ENCODE data around the gene TSPAN14. TPM values are rescaled to one million over a fixed set of nuclear protein-coding genes. Genes with fewer than 3 reads are reported as not detected.

Gene TSPAN14
- total and polyA plus RNA-seq, 4 donors = 19.9 to 36.8 (median 27.3) TPM

DNA sequence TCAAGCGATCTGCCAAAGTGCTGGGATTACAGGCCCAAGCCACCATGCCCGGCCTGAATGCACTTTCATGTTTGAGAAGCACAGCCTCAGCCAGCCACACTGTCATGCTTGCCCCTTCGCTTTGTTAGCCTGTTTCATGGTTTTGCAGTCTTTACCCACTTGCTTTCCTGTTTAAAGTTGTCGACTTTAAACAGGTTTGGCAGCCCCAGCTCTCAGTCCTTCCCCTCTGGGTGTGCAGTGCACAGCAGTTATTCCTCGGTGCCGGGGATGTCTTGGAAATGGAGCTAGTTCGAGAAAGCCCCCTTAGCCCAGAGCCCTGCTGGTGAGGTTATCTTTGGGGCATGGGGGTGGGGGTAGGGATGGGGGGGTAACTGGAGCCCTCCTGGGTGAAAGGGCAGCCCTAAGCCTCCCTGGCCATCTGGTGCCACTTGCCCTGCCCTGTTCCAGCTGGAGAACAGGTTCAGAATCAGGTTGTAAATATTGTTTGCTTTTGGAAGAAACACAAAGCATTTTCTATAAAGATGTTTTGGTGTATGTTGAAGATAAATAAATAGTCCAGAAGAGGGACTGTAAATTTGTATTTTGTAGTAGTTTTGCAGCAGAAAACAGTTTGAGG, 14.8 kb downstream of the TSPAN14 start:
- TF ChIP-seq, protein P1, sequence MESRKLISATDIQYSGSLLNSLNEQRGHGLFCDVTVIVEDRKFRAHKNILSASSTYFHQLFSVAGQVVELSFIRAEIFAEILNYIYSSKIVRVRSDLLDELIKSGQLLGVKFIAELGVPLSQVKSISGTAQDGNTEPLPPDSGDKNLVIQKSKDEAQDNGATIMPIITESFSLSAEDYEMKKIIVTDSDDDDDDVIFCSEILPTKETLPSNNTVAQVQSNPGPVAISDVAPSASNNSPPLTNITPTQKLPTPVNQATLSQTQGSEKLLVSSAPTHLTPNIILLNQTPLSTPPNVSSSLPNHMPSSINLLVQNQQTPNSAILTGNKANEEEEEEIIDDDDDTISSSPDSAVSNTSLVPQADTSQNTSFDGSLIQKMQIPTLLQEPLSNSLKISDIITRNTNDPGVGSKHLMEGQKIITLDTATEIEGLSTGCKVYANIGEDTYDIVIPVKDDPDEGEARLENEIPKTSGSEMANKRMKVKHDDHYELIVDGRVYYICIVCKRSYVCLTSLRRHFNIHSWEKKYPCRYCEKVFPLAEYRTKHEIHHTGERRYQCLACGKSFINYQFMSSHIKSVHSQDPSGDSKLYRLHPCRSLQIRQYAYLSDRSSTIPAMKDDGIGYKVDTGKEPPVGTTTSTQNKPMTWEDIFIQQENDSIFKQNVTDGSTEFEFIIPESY (IDR thresholded peaks at IDR 0.05) = no peak
- TF ChIP-seq SP1 (IDR thresholded peaks at IDR 0.05) (no peak), RXRA (IDR thresholded peaks at IDR 0.05) (no peak), JUND (IDR thresholded peaks at IDR 0.05) (no peak), HNF4A (conservative IDR thresholded peaks at IDR 0.05) (no peak), NR2F2 (IDR thresholded peaks at IDR 0.05) (no peak), GABPA (IDR thresholded peaks at IDR 0.05 in 1 of 2, conservative IDR thresholded peaks at IDR 0.05 in 1 of 2) (no peak), HNF4G (IDR thresholded peaks at IDR 0.05) (no peak), TAF1 (conservative IDR thresholded peaks at IDR 0.05) (no peak), FOXA1 (IDR thresholded peaks at IDR 0.05) (no peak)
- TF ChIP-seq, protein P2, sequence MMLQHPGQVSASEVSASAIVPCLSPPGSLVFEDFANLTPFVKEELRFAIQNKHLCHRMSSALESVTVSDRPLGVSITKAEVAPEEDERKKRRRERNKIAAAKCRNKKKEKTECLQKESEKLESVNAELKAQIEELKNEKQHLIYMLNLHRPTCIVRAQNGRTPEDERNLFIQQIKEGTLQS (IDR thresholded peaks at IDR 0.05) = no peak
- peak overlapping the region in 1 of 2 donors; percentile 35 for H3K27ac ChIP-seq (ENCODE audit: low read depth in 1 of 2, low read length in 2 of 2)
- no peaks in the 10 kb centered on the region for H3K27me3 ChIP-seq (ENCODE audit: control insufficient read depth in 4 of 4, insufficient read depth in 4 of 4, low read length in 3 of 4)
- no peak for DNase-seq (ENCODE audit: low spot score)
- no peak overlapping the region for H3K4me3 ChIP-seq (ENCODE audit: low read depth in 1 of 3, low read length in 3 of 3)
- H3K9ac ChIP-seq (ENCODE audit: low read depth in 1 of 2, low read length in 2 of 2) = no peak overlapping the region
- 71% methylated on average over 7 of the region's 7 CpGs for WGBS
- H3K4me1 ChIP-seq (ENCODE audit: control insufficient read depth in 4 of 4, insufficient read depth in 4 of 4, low read length in 3 of 4) = peaks cover 10 to 35% (median 22%) of the 10 kb centered on the region in 4 donors
- H3K36me3 ChIP-seq (ENCODE audit: control insufficient read depth in 4 of 4, insufficient read depth in 3 of 4, low read depth in 1 of 4, low read length in 3 of 4) = no peaks in the 10 kb centered on the region
- no peaks in the 10 kb centered on the region for H3K9me3 ChIP-seq (ENCODE audit: control insufficient read depth in 4 of 4, low read length in 3 of 4)

DNA sequence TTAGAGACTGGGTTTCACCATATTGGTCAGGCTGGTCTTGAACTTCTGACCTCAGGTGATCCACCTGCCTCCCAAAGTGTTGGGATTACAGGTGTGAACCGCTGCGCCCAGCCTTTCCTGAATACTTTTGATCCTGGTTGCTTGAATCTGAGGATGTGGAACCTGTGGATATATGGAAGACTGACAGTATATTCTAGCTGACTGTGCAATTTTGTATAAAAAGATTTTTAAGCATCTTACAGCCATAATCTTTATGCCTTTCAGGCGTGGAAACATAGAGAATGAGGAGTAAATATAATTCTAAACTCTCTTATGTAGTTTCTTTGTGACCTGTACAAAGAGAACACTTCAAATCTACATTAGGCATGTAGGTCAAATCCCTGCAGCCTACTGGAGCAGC, 16.2 kb downstream of the TSPAN14 start:
- Histone ChIP-seq H3K4me1 (ENCODE audit: control insufficient read depth in 4 of 4, insufficient read depth in 4 of 4, low read length in 3 of 4) (peaks cover 4 to 23% (median 19%) of the 10 kb centered on the region in 4 donors), H3K4me3 (ENCODE audit: low read depth in 1 of 3, low read length in 3 of 3) (no peak overlapping the region), H3K9me3 (ENCODE audit: control insufficient read depth in 4 of 4, low read length in 3 of 4) (no peaks in the 10 kb centered on the region), H3K27ac (ENCODE audit: low read depth in 1 of 2, low read length in 2 of 2) (no peak overlapping the region), H3K36me3 (ENCODE audit: control insufficient read depth in 4 of 4, insufficient read depth in 3 of 4, low read depth in 1 of 4, low read length in 3 of 4) (no peaks in the 10 kb centered on the region), H3K27me3 (ENCODE audit: control insufficient read depth in 4 of 4, insufficient read depth in 4 of 4, low read length in 3 of 4) (no peaks in the 10 kb centered on the region), H3K9ac (ENCODE audit: low read depth in 1 of 2, low read length in 2 of 2) (no peak overlapping the region)
- WGBS = 97% methylated on average over 3 of the region's 3 CpGs
- no peak for DNase-seq (ENCODE audit: low spot score)
- TF ChIP-seq FOXA1 (IDR thresholded peaks at IDR 0.05) (no peak), JUND (IDR thresholded peaks at IDR 0.05) (no peak), EGR1 (IDR thresholded peaks at IDR 0.05; ENCODE audit: low read depth in 2 of 2) (no peak), HNF4G (IDR thresholded peaks at IDR 0.05) (no peak), TAF1 (conservative IDR thresholded peaks at IDR 0.05) (no peak), RXRA (IDR thresholded peaks at IDR 0.05) (no peak), RAD21 (IDR thresholded peaks at IDR 0.05) (no peak), NR2F2 (IDR thresholded peaks at IDR 0.05) (no peak)
- TF ChIP-seq, protein P3, sequence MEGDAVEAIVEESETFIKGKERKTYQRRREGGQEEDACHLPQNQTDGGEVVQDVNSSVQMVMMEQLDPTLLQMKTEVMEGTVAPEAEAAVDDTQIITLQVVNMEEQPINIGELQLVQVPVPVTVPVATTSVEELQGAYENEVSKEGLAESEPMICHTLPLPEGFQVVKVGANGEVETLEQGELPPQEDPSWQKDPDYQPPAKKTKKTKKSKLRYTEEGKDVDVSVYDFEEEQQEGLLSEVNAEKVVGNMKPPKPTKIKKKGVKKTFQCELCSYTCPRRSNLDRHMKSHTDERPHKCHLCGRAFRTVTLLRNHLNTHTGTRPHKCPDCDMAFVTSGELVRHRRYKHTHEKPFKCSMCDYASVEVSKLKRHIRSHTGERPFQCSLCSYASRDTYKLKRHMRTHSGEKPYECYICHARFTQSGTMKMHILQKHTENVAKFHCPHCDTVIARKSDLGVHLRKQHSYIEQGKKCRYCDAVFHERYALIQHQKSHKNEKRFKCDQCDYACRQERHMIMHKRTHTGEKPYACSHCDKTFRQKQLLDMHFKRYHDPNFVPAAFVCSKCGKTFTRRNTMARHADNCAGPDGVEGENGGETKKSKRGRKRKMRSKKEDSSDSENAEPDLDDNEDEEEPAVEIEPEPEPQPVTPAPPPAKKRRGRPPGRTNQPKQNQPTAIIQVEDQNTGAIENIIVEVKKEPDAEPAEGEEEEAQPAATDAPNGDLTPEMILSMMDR (IDR thresholded peaks at IDR 0.05; ENCODE audit: low read depth, low read length, missing input control) = no peak
- TF ChIP-seq, protein P1 (IDR thresholded peaks at IDR 0.05) = no peak
- TF ChIP-seq, protein P4, sequence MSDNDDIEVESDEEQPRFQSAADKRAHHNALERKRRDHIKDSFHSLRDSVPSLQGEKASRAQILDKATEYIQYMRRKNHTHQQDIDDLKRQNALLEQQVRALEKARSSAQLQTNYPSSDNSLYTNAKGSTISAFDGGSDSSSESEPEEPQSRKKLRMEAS (IDR thresholded peaks at IDR 0.05) = no peak
- TF ChIP-seq, protein P2 (IDR thresholded peaks at IDR 0.05) = no peak
